K562 (cell line): ENCODE measurements around the gene LOC101059915.

Experiments
- BACH1 ChIP-seq: fragments of 200-800 bp; sonication (Bioruptor generic); IDR thresholded peaks from 2 replicates; pipeline ENCODE4 v1.6.1; 2016; ENCODE audit warnings: missing genetic modification characterization, missing compliant biosample characterization
- C11orf30 ChIP-seq: fragments of 450-650 bp; IDR thresholded peaks from 2 replicates; pipeline ENCODE4 v1.6.1; 2016; ENCODE audit warnings: low read depth, mild to moderate bottlenecking
- GABPB2 ChIP-seq: fragments of 250-450 bp; sonication (Bioruptor Pico); conservative IDR thresholded peaks from 2 replicates; pipeline ENCODE4 v1.5.1; 2021; ENCODE audit warnings: mild to moderate bottlenecking
- GMEB1 ChIP-seq: fragments of 250-450 bp; sonication (Bioruptor Pico); IDR thresholded peaks from 2 replicates; pipeline ENCODE4 v1.4.0; 2020; ENCODE audit warnings: mild to moderate bottlenecking
- GTF3C2 ChIP-seq: IDR thresholded peaks from 3 replicates; pipeline ENCODE4 v1.6.1; 2011; ENCODE audit warnings: borderline replicate concordance, mild to moderate bottlenecking, moderate library complexity; ENCODE audit not compliant: insufficient read length; ENCODE audit errors: extremely low read depth
- IRF9 ChIP-seq: fragments of 450-650 bp; IDR thresholded peaks from 2 replicates; pipeline ENCODE4 v1.6.1; 2016; ENCODE audit warnings: missing biosample characterization, missing genetic modification characterization
- MAFG ChIP-seq: fragments of 450-650 bp; conservative IDR thresholded peaks from 2 replicates; pipeline ENCODE4 v1.6.1; 2016; ENCODE audit warnings: missing genetic modification characterization, missing compliant biosample characterization
- MAFK ChIP-seq: IDR thresholded peaks from 2 replicates; pipeline ENCODE4 v1.6.1; 2011; ENCODE audit warnings: low read length, improper control_type of control experiment
- RNF2 ChIP-seq: sonication (generic); IDR thresholded peaks from 2 replicates; pipeline ENCODE4 v1.6.1; 2016
- WHSC1 ChIP-seq: IDR thresholded peaks from one replicate; pipeline ENCODE4 v1.6.1; 2012; ENCODE audit warnings: low read length, control low read depth, inconsistent platforms
- ZBTB26 ChIP-seq: fragments of 450-650 bp; formaldehyde crosslinking; IDR thresholded peaks from 2 replicates; pipeline ENCODE4 v1.4.0; 2022; ENCODE audit warnings: missing genetic modification characterization
- ZNF12 ChIP-seq: sonication (generic); formaldehyde crosslinking; IDR thresholded peaks from 2 replicates; pipeline ENCODE4 v1.4.0; 2020; ENCODE audit warnings: mild to moderate bottlenecking, missing genetic modification reagents
- ZNF239 ChIP-seq: fragments of 250-450 bp; sonication (Bioruptor Pico); IDR thresholded peaks from 2 replicates; pipeline ENCODE4 v1.4.0; 2020; ENCODE audit warnings: mild to moderate bottlenecking
- ZNF3 ChIP-seq: fragments of 250-450 bp; sonication (Bioruptor Pico); IDR thresholded peaks from 2 replicates; pipeline ENCODE4 v1.5.0; 2021; ENCODE audit warnings: mild to moderate bottlenecking, moderate library complexity
- ZNF695 ChIP-seq: fragments of 450-650 bp; formaldehyde crosslinking; IDR thresholded peaks from 2 replicates; pipeline ENCODE4 v1.4.0; 2020; ENCODE audit warnings: mild to moderate bottlenecking, moderate library complexity
- ZNF699 ChIP-seq: fragments of 250-450 bp; sonication (Bioruptor Pico); IDR thresholded peaks from 2 replicates; pipeline ENCODE4 v1.8.0; 2021; ENCODE audit warnings: mild to moderate bottlenecking, moderate library complexity; ENCODE audit not compliant: insufficient replicate concordance
- TF ChIP-seq, protein P1 (sequence below), 3 experiments: fragments of 200-800 bp in 1 of 3; fragments of 250-450 bp in 1 of 3; fragments of 450-650 bp in 1 of 3; sonication (Bioruptor Pico) in 1 of 3; sonication (Bioruptor generic) in 1 of 3; formaldehyde crosslinking in 1 of 3; IDR thresholded peaks; 2 replicates each; pipeline versions ENCODE4 v1.6.1 to v1.8.0; 2016 to 2022; ENCODE audit warnings: mild to moderate bottlenecking in 2 of 3, missing genetic modification characterization in 2 of 3, missing compliant biosample characterization in 1 of 3, moderate library complexity in 1 of 3

Gene LOC101059915

GRCh38 chrX:71627588-71628404 lies 39.5 kb upstream of the LOC101059915 start (continued):
- TF ChIP-seq IRF9 (tag) (no peak), BACH1 (tag) (no peak), GMEB1 (no peak), ZBTB26 (CRISPR knock-in tag) (no peak), ZNF695 (no peak), MAFK (peak; percentile 55; the same call in 1 of the 2 replicates), ZNF3 (CRISPR knock-in tag) (no peak), ZNF239 (CRISPR knock-in tag) (no peak), ZNF12 (no peak), GABPB2 (CRISPR knock-in tag) (no peak), WHSC1 (no peak), RNF2 (no peak), MAFG (tag) (peak; percentile 73), GTF3C2 (no peak), ZNF699 (no peak), C11orf30 (peak; percentile 71)
- TF ChIP-seq, protein P1, sequence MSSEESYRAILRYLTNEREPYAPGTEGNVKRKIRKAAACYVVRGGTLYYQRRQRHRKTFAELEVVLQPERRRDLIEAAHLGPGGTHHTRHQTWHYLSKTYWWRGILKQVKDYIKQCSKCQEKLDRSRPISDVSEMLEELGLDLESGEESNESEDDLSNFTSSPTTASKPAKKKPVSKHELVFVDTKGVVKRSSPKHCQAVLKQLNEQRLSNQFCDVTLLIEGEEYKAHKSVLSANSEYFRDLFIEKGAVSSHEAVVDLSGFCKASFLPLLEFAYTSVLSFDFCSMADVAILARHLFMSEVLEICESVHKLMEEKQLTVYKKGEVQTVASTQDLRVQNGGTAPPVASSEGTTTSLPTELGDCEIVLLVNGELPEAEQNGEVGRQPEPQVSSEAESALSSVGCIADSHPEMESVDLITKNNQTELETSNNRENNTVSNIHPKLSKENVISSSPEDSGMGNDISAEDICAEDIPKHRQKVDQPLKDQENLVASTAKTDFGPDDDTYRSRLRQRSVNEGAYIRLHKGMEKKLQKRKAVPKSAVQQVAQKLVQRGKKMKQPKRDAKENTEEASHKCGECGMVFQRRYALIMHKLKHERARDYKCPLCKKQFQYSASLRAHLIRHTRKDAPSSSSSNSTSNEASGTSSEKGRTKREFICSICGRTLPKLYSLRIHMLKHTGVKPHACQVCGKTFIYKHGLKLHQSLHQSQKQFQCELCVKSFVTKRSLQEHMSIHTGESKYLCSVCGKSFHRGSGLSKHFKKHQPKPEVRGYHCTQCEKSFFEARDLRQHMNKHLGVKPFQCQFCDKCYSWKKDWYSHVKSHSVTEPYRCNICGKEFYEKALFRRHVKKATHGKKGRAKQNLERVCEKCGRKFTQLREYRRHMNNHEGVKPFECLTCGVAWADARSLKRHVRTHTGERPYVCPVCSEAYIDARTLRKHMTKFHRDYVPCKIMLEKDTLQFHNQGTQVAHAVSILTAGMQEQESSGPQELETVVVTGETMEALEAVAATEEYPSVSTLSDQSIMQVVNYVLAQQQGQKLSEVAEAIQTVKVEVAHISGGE (CRISPR knock-in tag; IDR thresholded peaks at IDR 0.05), result no peak
